Endothelial cell (in vitro differentiated cells): Measurements from ENCODE around the gene NOP9. TPM values are rescaled to one million over a fixed set of nuclear protein-coding genes. Genes with fewer than 3 reads are reported as not detected.

Source experiments
- DNase-seq: peaks from one replicate; pipeline ENCODE4 v3.0.0; 2021; ENCODE audit warnings: low spot score
- H3K27ac Mint-ChIP-seq: one replicate; pipeline ENCODE4 v1.8.0; 2021; ENCODE audit warnings: mixed read lengths, inconsistent platforms; ENCODE audit not compliant: unreplicated experiment
- H3K27me3 Mint-ChIP-seq: one replicate; pipeline ENCODE4 v1.8.0; 2021; ENCODE audit warnings: mild to moderate bottlenecking, moderate library complexity, mixed read lengths, inconsistent platforms; ENCODE audit not compliant: unreplicated experiment
- H3K36me3 Mint-ChIP-seq: one replicate; pipeline ENCODE4 v1.8.0; 2021; ENCODE audit warnings: mild to moderate bottlenecking, low read depth, mixed read lengths, inconsistent platforms; ENCODE audit not compliant: unreplicated experiment
- H3K4me1 Mint-ChIP-seq: one replicate; pipeline ENCODE4 v1.8.0; 2021; ENCODE audit warnings: mild to moderate bottlenecking, mixed read lengths, inconsistent platforms; ENCODE audit not compliant: unreplicated experiment
- H3K4me3 Mint-ChIP-seq: one replicate; pipeline ENCODE4 v1.8.0; 2021; ENCODE audit warnings: mild to moderate bottlenecking, mixed read lengths, inconsistent platforms; ENCODE audit not compliant: unreplicated experiment
- H3K9me3 Mint-ChIP-seq: one replicate; pipeline ENCODE4 v1.8.0; 2021; ENCODE audit warnings: mixed read lengths, inconsistent platforms; ENCODE audit not compliant: unreplicated experiment
- CTCF ChIP-seq: fragments of 200-600 bp; sonication (generic); IDR thresholded peaks from one replicate; pipeline ENCODE4 v1.5.0; 2021; ENCODE audit warnings: antibody characterized with exemption; ENCODE audit not compliant: unreplicated experiment
- total RNA-seq: library from RNA; stranded (reverse); fragmentation: NEBNext Ultra II Directional; extraction: Animal tissue kit (Norgen Biotek cat#: 25700); gene quantifications from one replicate; pipeline ENCODE4 v1.2.1, GENCODE V29; 2021; ENCODE audit not compliant: unreplicated experiment

Gene NOP9
- total RNA-seq, 1 donor from 2014 or later, result 27.2 TPM

DNA sequence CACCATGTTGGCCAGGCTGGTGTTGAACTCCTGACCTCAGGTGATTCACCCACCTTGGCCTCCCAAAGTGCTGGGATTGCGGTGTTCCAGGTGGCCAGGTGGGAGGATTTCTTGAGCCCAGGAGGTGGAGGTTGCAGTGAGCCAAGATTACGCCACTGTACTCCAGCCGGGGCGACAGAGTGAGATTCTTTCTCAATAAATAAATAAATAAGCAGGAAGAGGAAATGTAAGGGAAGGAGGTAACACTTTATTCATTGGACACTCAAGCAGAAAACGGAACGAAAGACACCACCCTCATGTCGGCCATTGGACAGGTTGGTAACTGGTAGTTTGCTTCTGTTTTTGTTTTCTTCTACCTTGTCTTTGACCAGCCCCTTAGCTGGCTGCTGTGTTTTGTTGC is 55.4 kb downstream of the NOP9 start:
- peaks cover 7% of the 10 kb centered on the region for H3K27me3 Mint-ChIP-seq

DNA sequence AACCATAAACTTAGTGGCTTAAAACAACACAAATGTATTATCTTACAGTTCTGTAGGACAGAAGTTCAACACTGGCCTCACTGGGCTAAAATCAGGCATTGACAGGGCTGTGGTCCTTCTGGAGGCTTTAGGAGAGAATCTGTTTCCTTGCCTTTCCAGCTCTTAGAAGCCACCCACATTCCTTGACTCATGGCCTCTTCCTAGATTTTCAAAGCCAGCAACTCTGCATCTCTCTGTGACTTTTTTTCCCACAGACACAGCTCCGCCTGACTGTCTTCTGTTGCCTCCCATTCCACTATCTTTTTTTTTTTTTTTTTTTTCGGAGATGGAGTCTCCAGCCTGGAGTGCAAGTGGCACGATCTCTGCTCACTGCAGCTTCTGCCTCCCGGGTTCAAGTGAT is 56.6 kb downstream of the NOP9 start:
- Mint-ChIP-seq H3K27me3 (peaks cover 6% of the 10 kb centered on the region), H3K4me1 (peaks cover 6% of the 10 kb centered on the region), H3K36me3 (peaks cover 5% of the 10 kb centered on the region), H3K27ac (no peak overlapping the region), H3K9me3 (no peaks in the 10 kb centered on the region), H3K4me3 (no peak overlapping the region)
- no peak for TF ChIP-seq CTCF
- no peak for DNase-seq

More for the DNA sequence above, 55.4 kb downstream of the NOP9 start:
- TF ChIP-seq CTCF, result no peak
- H3K4me3 Mint-ChIP-seq, result no peak overlapping the region
- H3K4me1 Mint-ChIP-seq, result peaks cover 6% of the 10 kb centered on the region
- DNase-seq, result no peak
- no peaks in the 10 kb centered on the region for H3K36me3 Mint-ChIP-seq
- no peaks in the 10 kb centered on the region for H3K9me3 Mint-ChIP-seq
- H3K27ac Mint-ChIP-seq, result no peak overlapping the region

Other genes with a start within 250 kb of the NOP9 start
- 1.4 TPM for gene CARMIL3, start 247.8 kb upstream of the NOP9 start, total RNA-seq
- not detected for gene CPNE6, start 228.3 kb upstream of the NOP9 start, total RNA-seq
- gene PCK2, start 205.5 kb upstream of the NOP9 start, total RNA-seq, result 23.9 TPM
- gene DCAF11, start 185.1 kb upstream of the NOP9 start, total RNA-seq, result 38.2 TPM
- gene NRL, start 184.9 kb upstream of the NOP9 start, total RNA-seq, result 1.2 TPM
- 0.59 TPM for gene FITM1, start 169.2 kb upstream of the NOP9 start, total RNA-seq
- 43.6 TPM for gene PSME1, start 163.7 kb upstream of the NOP9 start, total RNA-seq
- 16.7 TPM for gene EMC9, start 158.3 kb upstream of the NOP9 start, total RNA-seq
- gene PSME2, start 153.2 kb upstream of the NOP9 start, total RNA-seq, result 73.6 TPM
- gene RNF31, start 152.4 kb upstream of the NOP9 start, total RNA-seq, result 90.2 TPM
- 25.7 TPM for gene IRF9, start 138.6 kb upstream of the NOP9 start, total RNA-seq
- 31.8 TPM for gene REC8, start 127.8 kb upstream of the NOP9 start, total RNA-seq
- 29.0 TPM for gene IPO4, start 111.0 kb upstream of the NOP9 start, total RNA-seq
- gene TM9SF1, start 104.4 kb upstream of the NOP9 start, total RNA-seq, result 41.8 TPM
- gene TSSK4, start 94.2 kb upstream of the NOP9 start, total RNA-seq, result not detected
- 34.3 TPM for gene CHMP4A, start 86.4 kb upstream of the NOP9 start, total RNA-seq
- 17.4 TPM for gene MDP1, start 83.8 kb upstream of the NOP9 start, total RNA-seq
- 154 TPM for gene NEDD8, start 67.5 kb upstream of the NOP9 start, total RNA-seq
- 61.3 TPM for gene GMPR2, start 66.9 kb upstream of the NOP9 start, total RNA-seq
- gene TINF2, start 57.2 kb upstream of the NOP9 start, total RNA-seq, result 25.4 TPM
- gene TGM1, start 36.7 kb upstream of the NOP9 start, total RNA-seq, result 1.7 TPM
- 17.7 TPM for gene RABGGTA, start 28.3 kb upstream of the NOP9 start, total RNA-seq
- gene DHRS1, start 70 bp upstream of the NOP9 start, total RNA-seq, result 17.7 TPM
- 0.82 TPM for gene CIDEB, start 8.1 kb downstream of the NOP9 start, total RNA-seq
- 13.3 TPM for gene LTB4R2, start 10.3 kb downstream of the NOP9 start, total RNA-seq
- 9.5 TPM for gene LTB4R, start 11.7 kb downstream of the NOP9 start, total RNA-seq
- gene ADCY4, start 35.2 kb downstream of the NOP9 start, total RNA-seq, result 74.6 TPM
- 2.6 TPM for gene RIPK3, start 40.1 kb downstream of the NOP9 start, total RNA-seq
- gene NFATC4, start 68.3 kb downstream of the NOP9 start, total RNA-seq, result 42.4 TPM
- gene NYNRIN, start 99.2 kb downstream of the NOP9 start, total RNA-seq, result 49.0 TPM
- 1.5 TPM for gene CBLN3, start 129.8 kb downstream of the NOP9 start, total RNA-seq
- gene KHNYN, start 130.1 kb downstream of the NOP9 start, total RNA-seq, result 43.8 TPM
- gene SDR39U1, start 142.9 kb downstream of the NOP9 start, total RNA-seq, result 34.9 TPM
- not detected for gene CMA1, start 208.4 kb downstream of the NOP9 start, total RNA-seq